GM19043 (cell line): Measurements from ENCODE around the gene LMOD3.
A peak's percentile ranks its signal among the peaks of the same experiment; 100 is the strongest.

Experiments used
- ATAC-seq: cut with Tn5 transposase; IDR thresholded peaks from one replicate; pipeline ENCODE4 v1.9.1; 2021; ENCODE audit warnings: low read depth; ENCODE audit not compliant: unreplicated experiment

Gene LMOD3

DNA sequence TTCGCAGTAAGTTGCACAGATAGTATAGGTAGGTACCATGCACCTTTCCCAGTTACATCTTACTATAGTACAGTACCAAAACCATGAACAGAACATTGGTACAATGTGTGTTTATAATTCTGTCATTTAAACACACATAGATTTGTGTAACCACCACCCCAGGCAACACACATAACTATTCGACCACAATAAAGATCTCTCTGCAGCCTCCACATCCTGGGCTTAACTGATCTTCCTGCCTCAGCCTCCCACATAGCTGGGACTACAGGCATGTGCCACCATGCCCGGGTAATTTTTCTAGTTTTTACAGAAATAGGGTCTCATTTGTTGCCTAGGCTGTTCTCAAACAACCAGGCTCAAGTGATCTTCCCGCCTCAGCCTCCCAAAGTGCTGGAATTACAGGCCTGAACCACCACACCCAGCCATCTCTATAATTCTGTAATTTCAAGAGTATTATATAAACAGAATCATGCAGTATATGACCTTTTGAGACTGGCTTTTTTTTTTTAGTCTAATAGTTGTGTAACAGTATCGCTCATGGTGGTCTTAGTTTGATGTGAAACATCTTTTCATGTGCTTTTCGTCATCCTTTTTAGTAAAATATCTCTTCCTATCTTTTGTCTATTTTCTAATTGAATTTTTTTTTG lies 57.0 kb downstream of the LMOD3 start:
- no peak for ATAC-seq

DNA sequence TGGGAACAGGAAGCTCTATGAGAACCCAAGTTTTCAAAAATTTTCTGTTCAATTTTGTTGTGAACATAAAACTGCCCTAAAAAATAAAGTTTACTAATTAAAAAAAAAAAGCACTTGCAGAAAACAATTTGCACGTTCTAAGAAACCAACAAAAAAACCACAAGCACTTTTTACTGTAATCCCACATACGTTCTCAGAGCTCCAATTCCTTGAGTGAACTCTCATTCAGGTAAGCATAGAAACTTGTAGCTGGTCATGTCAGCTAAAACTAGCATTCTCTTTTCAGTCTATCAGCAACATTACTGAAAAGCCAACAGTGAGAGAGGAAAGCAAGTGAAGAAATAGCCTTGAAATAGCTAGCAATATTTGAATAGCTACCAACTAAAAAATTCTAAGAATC lies 58.8 kb downstream of the LMOD3 start:
- ATAC-seq: no peak

DNA sequence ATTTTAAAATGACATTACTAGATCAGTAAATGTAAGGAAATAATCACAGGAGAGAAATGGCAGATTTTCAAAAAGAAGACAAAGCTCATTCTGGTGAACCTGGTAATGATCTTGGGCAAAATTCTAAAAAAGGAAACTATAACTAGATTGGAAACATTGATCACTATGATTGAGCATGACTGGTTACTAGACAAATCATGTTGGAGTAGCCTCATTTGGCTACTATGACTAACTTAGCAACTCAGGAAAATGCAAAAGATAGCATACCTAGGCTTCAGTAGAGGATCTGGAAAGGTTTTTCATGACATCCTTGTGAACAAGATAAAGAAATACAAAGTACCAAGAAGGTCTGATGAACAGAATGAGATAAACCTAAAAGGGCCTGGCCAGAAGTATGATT lies 62.7 kb downstream of the LMOD3 start:
- ATAC-seq: no peak

DNA sequence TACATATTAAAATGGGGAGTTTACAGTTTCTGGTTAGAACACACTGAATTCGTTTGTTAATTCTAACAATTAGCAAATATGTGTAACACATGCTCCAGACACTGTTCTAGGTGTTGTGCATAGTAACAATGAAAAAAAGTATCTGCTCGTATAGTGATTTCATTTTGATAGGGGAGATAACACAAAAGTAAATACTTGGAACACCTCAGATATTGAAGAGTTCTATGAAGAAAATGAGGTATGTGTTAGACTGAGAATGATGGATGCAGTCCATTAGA lies 63.5 kb downstream of the LMOD3 start:
- no peak for ATAC-seq

DNA sequence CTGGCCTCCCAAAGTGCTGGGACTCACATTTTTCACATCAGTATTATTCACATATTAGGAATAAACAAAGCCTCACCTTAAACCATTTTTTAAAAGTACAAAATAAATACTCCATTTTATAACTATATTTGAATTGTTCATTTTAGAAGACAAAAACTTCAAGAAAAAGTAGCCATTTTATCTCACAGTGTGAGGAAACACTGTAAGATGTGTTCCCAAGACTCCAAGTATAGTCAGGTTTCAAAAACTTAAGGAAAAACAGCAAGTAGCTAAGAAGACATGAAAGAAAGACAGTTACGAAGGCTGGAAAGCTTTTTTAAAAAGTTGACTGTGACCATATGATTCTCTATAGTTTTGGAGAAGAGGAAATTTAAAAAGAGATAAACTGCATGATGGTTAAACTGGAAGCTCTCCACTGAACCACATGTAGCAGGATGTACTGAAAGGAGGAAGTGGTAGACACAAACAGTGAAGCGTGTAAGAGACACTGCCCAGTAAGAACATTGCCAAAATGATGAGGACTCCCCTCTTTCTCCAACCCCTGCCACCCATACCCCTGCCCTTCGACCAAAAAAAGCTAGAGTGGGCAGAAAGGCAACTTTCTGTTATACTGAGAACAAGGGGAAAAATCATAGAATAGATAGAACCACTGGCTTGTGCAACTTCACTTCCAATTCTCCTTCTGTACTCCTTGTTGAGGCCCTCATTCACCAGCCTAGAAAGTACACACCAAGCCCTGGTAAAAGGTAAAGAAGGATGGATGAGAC lies 64.0 kb downstream of the LMOD3 start:
- ATAC-seq: peak; percentile 100
